Liver (tissue), 9 donors: Measurements from ENCODE around the gene MAPKAP1. TPM values are rescaled to one million over a fixed set of nuclear protein-coding genes. Genes with fewer than 3 reads are reported as not detected.

ENCODE experiments used
- DNase-seq: peaks from one replicate; pipeline ENCODE4 v3.0.0-alpha.2; 2017; ENCODE audit warnings: low spot score
- H3K27ac ChIP-seq, 2 donors: one replicate each; pipeline ENCODE4 v1.7.0; 2013; ENCODE audit warnings: inconsistent platforms in 2 of 2, low read length in 2 of 2, control low read depth in 1 of 2, low read depth in 1 of 2, mild to moderate bottlenecking in 1 of 2
- H3K27me3 ChIP-seq, 4 donors: one replicate each; pipeline versions ENCODE4 v1.6.1 to v1.7.0; 2013; ENCODE audit warnings: low read length in 3 of 4, inconsistent platforms in 1 of 4, mild to moderate bottlenecking in 1 of 4, moderate library complexity in 1 of 4; ENCODE audit not compliant: control insufficient read depth in 4 of 4, insufficient read depth in 4 of 4
- H3K36me3 ChIP-seq, 4 donors: one replicate each; pipeline versions ENCODE4 v1.6.1 to v1.7.0; 2013; ENCODE audit warnings: low read length in 3 of 4, mild to moderate bottlenecking in 3 of 4, low read depth in 1 of 4, moderate library complexity in 1 of 4; ENCODE audit not compliant: control insufficient read depth in 4 of 4, insufficient read depth in 3 of 4
- H3K4me1 ChIP-seq, 4 donors: one replicate each; pipeline versions ENCODE4 v1.6.1 to v1.7.0; 2013; ENCODE audit warnings: low read length in 3 of 4, mild to moderate bottlenecking in 3 of 4, moderate library complexity in 1 of 4; ENCODE audit not compliant: control insufficient read depth in 4 of 4, insufficient read depth in 4 of 4
- H3K4me3 ChIP-seq, 3 donors: one replicate each; pipeline versions ENCODE4 v1.6.1 to v1.7.0; 2013; ENCODE audit warnings: low read length in 3 of 3, control low read depth in 1 of 3, low read depth in 1 of 3, mild to moderate bottlenecking in 1 of 3
- H3K9ac ChIP-seq, 2 donors: one replicate each; pipeline ENCODE4 v1.7.0; 2013; ENCODE audit warnings: low read length in 2 of 2, mild to moderate bottlenecking in 2 of 2, moderate library complexity in 2 of 2, control low read depth in 1 of 2, low read depth in 1 of 2
- H3K9me3 ChIP-seq, 4 donors: one replicate each; pipeline versions ENCODE4 v1.6.1 to v1.7.0; 2013; ENCODE audit warnings: low read length in 3 of 4; ENCODE audit not compliant: control insufficient read depth in 4 of 4
- ATF3 ChIP-seq: IDR thresholded peaks from 2 replicates; pipeline ENCODE4 v1.6.1; 2016; ENCODE audit warnings: antibody characterized with exemption
- CTCF ChIP-seq: fragments of 150-350 bp; IDR thresholded peaks from 2 replicates; pipeline ENCODE4 v1.5.1; 2017; ENCODE audit warnings: improper control_type of control experiment, low read depth, low read length; ENCODE audit not compliant: missing input control
- FOXA1 ChIP-seq: IDR thresholded peaks from 2 replicates; pipeline ENCODE4 v1.6.1; 2016; ENCODE audit warnings: antibody characterized with exemption
- FOXA2 ChIP-seq: IDR thresholded peaks from 2 replicates; pipeline ENCODE4 v1.6.1; 2016; ENCODE audit warnings: antibody characterized with exemption
- GABPA ChIP-seq, 2 donors: IDR thresholded peaks in 1 of 2; conservative IDR thresholded peaks in 1 of 2; 2 replicates each; pipeline ENCODE4 v1.6.1; 2016; ENCODE audit warnings: antibody characterized with exemption in 2 of 2, mild to moderate bottlenecking in 1 of 2, moderate library complexity in 1 of 2
- HNF4A ChIP-seq, 2 donors: conservative IDR thresholded peaks; 2 replicates each; pipeline ENCODE4 v1.6.1; 2016; ENCODE audit warnings: antibody characterized with exemption in 2 of 2, mild to moderate bottlenecking in 2 of 2
- HNF4G ChIP-seq: IDR thresholded peaks from 2 replicates; pipeline ENCODE4 v1.6.1; 2016; ENCODE audit warnings: antibody characterized with exemption
- JUND ChIP-seq, 2 donors: IDR thresholded peaks; 2 replicates each; pipeline ENCODE4 v1.6.1; 2016; ENCODE audit warnings: antibody characterized with exemption in 2 of 2
- MAX ChIP-seq: IDR thresholded peaks from 2 replicates; pipeline ENCODE4 v1.6.1; 2016; ENCODE audit warnings: antibody characterized with exemption
- NR2F2 ChIP-seq: IDR thresholded peaks from 2 replicates; pipeline ENCODE4 v1.6.1; 2016; ENCODE audit warnings: antibody characterized with exemption
- RAD21 ChIP-seq, 2 donors: IDR thresholded peaks; 2 replicates each; pipeline ENCODE4 v1.6.1; 2016; ENCODE audit warnings: antibody characterized with exemption in 2 of 2, mild to moderate bottlenecking in 2 of 2
- REST ChIP-seq: IDR thresholded peaks from 2 replicates; pipeline ENCODE4 v1.6.1; 2016; ENCODE audit warnings: antibody characterized with exemption, mild to moderate bottlenecking
- RXRA ChIP-seq, 2 donors: IDR thresholded peaks; 2 replicates each; pipeline ENCODE4 v1.6.1; 2017 to 2018; ENCODE audit warnings: antibody characterized with exemption in 2 of 2, mild to moderate bottlenecking in 1 of 2
- SP1 ChIP-seq: IDR thresholded peaks from 2 replicates; pipeline ENCODE4 v1.6.1; 2018; ENCODE audit warnings: antibody characterized with exemption, mild to moderate bottlenecking
- TAF1 ChIP-seq: conservative IDR thresholded peaks from 2 replicates; pipeline ENCODE4 v1.6.1; 2016; ENCODE audit warnings: antibody characterized with exemption, mild to moderate bottlenecking
- YY1 ChIP-seq: IDR thresholded peaks from 2 replicates; pipeline ENCODE4 v1.6.1; 2016; ENCODE audit warnings: antibody characterized with exemption, mild to moderate bottlenecking
- ZBTB33 ChIP-seq: IDR thresholded peaks from 2 replicates; pipeline ENCODE4 v1.6.1; 2016; ENCODE audit warnings: antibody characterized with exemption
- WGBS: extraction: QIAGEN DNeasy Blood & Tissue Kit; methylation state at CpG from one replicate; pipeline ENCODE4 v1.1.7; 2013; 5-methylcytosine and 5-hydroxymethylcytosine counted together
- polyA plus RNA-seq, 2 donors: library from polyadenylated mRNA; stranded (reverse) in 1 of 2; unstranded in 1 of 2; fragments of 200-250 nt in 1 of 2; fragments of >200 nt in 1 of 2; fragmentation: Nextera tagmentation in 1 of 2; extraction: Ambion mirVana in 1 of 2; gene quantifications; one replicate each; pipeline versions ENCODE4 v1.2.1 to v1.2.3, GENCODE V29; 2013 to 2015
- total RNA-seq, 2 donors: library from RNA; depleted of rRNA; stranded (reverse); fragments of >200 nt; gene quantifications; one replicate each; pipeline ENCODE4 v1.2.3, GENCODE V29; 2014
- donor health status: healthy.
- donor health status: healthy.
- donor health status: healthy.
- donor health status: healthy.
- donor health status: healthy.

The MAPKAP1 gene
- total and polyA plus RNA-seq, 4 donors, result 23.6 to 55.9 (median 32.7) TPM

DNA sequence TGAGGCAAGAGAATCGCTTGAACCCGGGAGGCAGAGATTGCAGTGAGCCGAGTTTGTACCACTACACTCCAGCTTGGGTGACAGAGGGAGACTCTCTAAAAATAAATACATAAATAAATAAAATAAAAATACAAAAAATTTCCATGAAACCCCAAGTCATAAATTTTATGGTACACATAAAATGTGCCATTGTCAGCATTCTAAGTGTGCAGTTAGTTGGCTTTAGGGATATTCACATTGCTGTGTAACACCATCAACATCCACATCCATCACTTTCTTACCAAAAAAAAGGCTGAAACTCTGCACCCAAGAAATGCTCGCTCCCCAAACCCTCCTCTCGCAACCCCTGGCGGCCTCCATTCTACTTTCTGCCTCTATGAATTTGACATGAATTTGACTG, 310.2 kb downstream of the MAPKAP1 start:
- no peak for DNase-seq
- Histone ChIP-seq H3K4me1 (no peaks in the 10 kb centered on the region), H3K9ac (no peak overlapping the region), H3K27ac (no peak overlapping the region), H3K9me3 (no peaks in the 10 kb centered on the region), H3K4me3 (no peak overlapping the region), H3K27me3 (no peaks in the 10 kb centered on the region), H3K36me3 (no peaks in the 10 kb centered on the region)
- no peak for TF ChIP-seq SP1
- no peak for TF ChIP-seq MAX
- no peak for TF ChIP-seq FOXA1
- TF ChIP-seq RXRA (IDR thresholded peaks at IDR 0.05), result no peak
- no peak for TF ChIP-seq RAD21 (IDR thresholded peaks at IDR 0.05)
- no peak for TF ChIP-seq ZBTB33
- no peak for TF ChIP-seq REST
- TF ChIP-seq HNF4A (conservative IDR thresholded peaks at IDR 0.05), result no peak
- no peak for TF ChIP-seq YY1
- TF ChIP-seq ATF3, result no peak
- no peak for TF ChIP-seq TAF1
- no peak for TF ChIP-seq FOXA2
- TF ChIP-seq NR2F2, result no peak
- TF ChIP-seq CTCF, result no peak
- no peak for TF ChIP-seq GABPA (IDR thresholded peaks at IDR 0.05 in 1 of 2, conservative IDR thresholded peaks at IDR 0.05 in 1 of 2)
- no peak for TF ChIP-seq JUND (IDR thresholded peaks at IDR 0.05)
- WGBS, result 96% methylated on average over 6 of the region's 6 CpGs

- H3K27ac ChIP-seq, result no peak overlapping the region
- DNase-seq, result no peak
- H3K27me3 ChIP-seq, result no peaks in the 10 kb centered on the region
- H3K9ac ChIP-seq, result no peak overlapping the region
- no peaks in the 10 kb centered on the region for H3K9me3 ChIP-seq
- WGBS, result 91% methylated on average over 3 of the region's 3 CpGs
- H3K4me1 ChIP-seq, result peaks cover 0 to 6% (median 4%) of the 10 kb centered on the region in 4 donors
- no peaks in the 10 kb centered on the region for H3K36me3 ChIP-seq
- no peak overlapping the region for H3K4me3 ChIP-seq
- TF ChIP-seq FOXA1, result no peak
- TF ChIP-seq CTCF, result no peak
- no peak for TF ChIP-seq ZBTB33
- no peak for TF ChIP-seq HNF4G
- TF ChIP-seq SP1, result no peak
- TF ChIP-seq REST, result no peak
- TF ChIP-seq NR2F2, result no peak
Observed at GRCh38 chr9:125393426-125393825, 313.6 kb downstream of the MAPKAP1 start.
